Measurements from ENCODE around the gene STARD5. TPM values are rescaled to one million over a fixed set of nuclear protein-coding genes. Genes with fewer than 3 reads are reported as not detected.

Gene STARD5
- total RNA-seq, 4 donors from 2014 or later, result 2.7 to 8.0 (median 5.0) TPM

GRCh38 chr15:81298611-81299010, 25.3 kb downstream of the STARD5 start:
- ATAC-seq (ENCODE audit: low FRiP score), result no peak
- DNase-seq (ENCODE audit: low spot score), result no peak
- no peak for TF ChIP-seq CTCF (IDR thresholded peaks at IDR 0.05)

GRCh38 chr15:81297603-81298575, 26.1 kb downstream of the STARD5 start:
- no peak for DNase-seq (ENCODE audit: low spot score)
- no peak for TF ChIP-seq CTCF (IDR thresholded peaks at IDR 0.05)
- ATAC-seq (ENCODE audit: low FRiP score), result no peak

- peak; percentile 81 for ATAC-seq (ENCODE audit: low FRiP score)
- no peak for DNase-seq (ENCODE audit: low spot score)
Measured at GRCh38 chr15:81297147-81297572, 26.8 kb downstream of the STARD5 start.

GRCh38 chr15:81296673-81297072, 27.3 kb downstream of the STARD5 start:
- peak; percentile 15 for ATAC-seq (ENCODE audit: low FRiP score)
- no peak for TF ChIP-seq CTCF (IDR thresholded peaks at IDR 0.05)
- DNase-seq (ENCODE audit: low spot score), result no peak

More at GRCh38 chr15:81297147-81297572, 26.8 kb downstream of the STARD5 start:
- no peak for TF ChIP-seq CTCF (IDR thresholded peaks at IDR 0.05)

- no peak for DNase-seq (ENCODE audit: low spot score)
- TF ChIP-seq CTCF (IDR thresholded peaks at IDR 0.05), result no peak
Measured at GRCh38 chr15:81296186-81296585, 27.8 kb downstream of the STARD5 start.

GRCh38 chr15:81295486-81296121, 28.3 kb downstream of the STARD5 start:
- DNase-seq (ENCODE audit: low spot score) (no peak), ATAC-seq (ENCODE audit: low FRiP score) (no peak)
- no peak for TF ChIP-seq CTCF (IDR thresholded peaks at IDR 0.05)

More at GRCh38 chr15:81296186-81296585, 27.8 kb downstream of the STARD5 start:
- ATAC-seq (ENCODE audit: low FRiP score), result no peak

Measured in omental fat pad (tissue), 4 donors.